COLO829 (cell line): Measurements from ENCODE around the gene PAM16.
A peak's percentile ranks its signal among the peaks of the same experiment; 100 is the strongest.
"Not testable (repeated sequence)": the region's sequence is repeated elsewhere in the genome, so short reads cannot be mapped to it uniquely, and the experiment has no call there.

Experiments
- DNase-seq: peaks from one replicate; pipeline ENCODE4 v3.0.0; 2012; ENCODE audit warnings: low spot score

PAM16 gene

DNA sequence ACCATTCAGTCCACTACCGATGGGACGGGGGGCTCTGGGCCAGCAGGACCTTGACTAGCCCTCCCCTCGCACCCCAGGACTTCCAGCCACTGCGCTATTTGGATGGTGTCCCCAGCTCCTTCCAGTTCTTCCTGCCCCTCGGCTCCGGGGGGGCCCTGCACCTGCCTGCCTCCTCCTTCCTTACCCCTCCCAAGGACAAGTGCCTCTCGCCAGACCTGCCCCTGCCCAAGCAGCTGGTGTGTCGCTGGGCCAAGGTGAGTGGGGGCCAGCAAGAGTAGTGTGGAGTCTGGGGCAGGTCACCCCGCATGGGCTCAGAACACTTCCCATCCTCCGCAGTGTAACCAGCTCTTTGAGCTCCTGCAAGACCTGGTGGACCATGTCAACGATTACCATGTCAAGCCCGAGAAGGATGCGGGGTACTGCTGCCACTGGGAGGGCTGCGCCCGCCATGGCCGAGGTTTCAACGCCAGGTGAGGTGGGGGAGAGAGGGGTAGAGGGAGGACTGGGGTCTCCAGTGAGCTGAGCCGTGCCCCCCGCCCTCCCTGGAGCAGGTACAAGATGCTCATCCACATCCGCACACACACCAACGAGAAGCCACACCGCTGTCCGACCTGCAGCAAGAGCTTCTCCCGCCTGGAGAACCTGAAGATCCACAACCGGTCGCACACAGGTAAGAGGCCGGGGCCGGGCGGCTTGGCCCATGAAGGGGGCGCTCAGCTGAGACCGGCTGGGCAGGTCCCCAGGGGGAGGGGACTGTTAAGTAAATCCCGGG, 16.2 kb downstream of the PAM16 start:
- DNase-seq, result no peak

- not testable (repeated sequence) for DNase-seq
These were observed 17.4 kb downstream of the PAM16 start for GRCh38 chr16:4333714-4334113.

GRCh38 chr16:4333308-4333638, 17.8 kb downstream of the PAM16 start:
- no peak for DNase-seq

GRCh38 chr16:4332623-4333307, 18.4 kb downstream of the PAM16 start:
- DNase-seq, result no peak

GRCh38 chr16:4332083-4332482, 19.0 kb downstream of the PAM16 start:
- no peak for DNase-seq

- peak; percentile 73 for DNase-seq
These were observed 20.7 kb downstream of the PAM16 start for GRCh38 chr16:4330277-4330874.

- no peak for DNase-seq
These were observed 22.0 kb downstream of the PAM16 start for GRCh38 chr16:4328782-4329775.

DNA sequence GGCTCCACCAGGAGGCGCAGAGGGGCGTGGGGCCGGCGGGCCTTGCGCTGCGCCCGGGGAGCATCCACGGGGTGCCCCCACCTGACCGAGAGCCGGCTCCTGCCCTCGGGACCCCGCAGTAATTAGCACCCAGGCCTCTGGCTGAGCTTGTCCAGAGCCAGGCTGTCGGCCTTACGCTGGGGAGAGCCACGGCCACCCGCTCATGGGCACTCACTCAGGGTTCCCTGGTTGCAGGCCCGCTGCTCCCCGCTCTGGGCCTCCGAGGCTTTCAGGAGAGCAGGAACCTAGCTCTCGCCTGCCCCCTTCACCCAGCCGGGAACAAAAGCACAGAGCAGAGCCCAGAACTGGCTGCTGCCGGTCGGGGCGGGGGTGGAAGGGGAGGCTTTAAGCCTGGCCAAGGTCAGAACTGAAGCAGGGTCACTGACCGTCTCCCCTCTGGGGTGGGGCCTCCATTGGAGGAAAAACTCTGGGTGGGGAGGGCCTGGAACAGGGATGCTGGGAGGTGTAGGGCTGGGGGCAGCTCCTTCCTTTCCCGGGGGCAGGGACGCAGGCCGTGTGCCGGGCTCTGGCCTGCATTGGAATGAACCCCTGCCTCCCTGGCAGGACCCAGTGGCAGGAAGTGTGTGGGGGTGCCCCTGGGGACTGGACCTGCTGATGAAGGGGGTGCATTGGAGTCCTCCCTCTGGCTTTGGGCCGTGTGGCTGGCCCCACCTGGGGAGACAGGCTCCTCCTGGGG, 22.9 kb downstream of the PAM16 start:
- no peak for DNase-seq

- no peak for DNase-seq
These were observed 23.6 kb downstream of the PAM16 start for GRCh38 chr16:4327386-4328045.

DNA sequence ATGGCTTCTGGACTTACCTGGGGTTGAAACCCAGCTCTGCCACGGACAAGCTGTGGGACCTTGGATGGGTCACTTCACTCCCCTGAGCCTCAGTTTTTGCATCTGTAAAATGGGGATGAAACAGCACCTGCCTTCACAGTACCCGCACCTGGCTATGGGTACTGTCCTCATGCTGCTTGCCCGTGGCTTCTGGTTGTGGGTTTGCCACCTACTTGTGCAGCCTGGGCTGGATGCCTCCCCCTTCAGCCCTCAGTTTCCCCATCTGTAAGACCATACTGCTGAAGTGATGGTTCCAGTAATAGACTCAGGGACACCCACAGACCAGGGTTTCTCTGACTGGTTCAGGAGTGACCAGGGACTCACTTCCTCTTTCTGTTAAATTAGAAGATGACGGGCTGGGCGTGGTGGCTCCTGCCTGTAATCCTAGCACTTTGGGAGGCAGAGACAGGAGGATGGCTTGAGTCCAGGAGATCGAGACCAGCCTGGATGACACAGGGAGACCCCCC, 25.8 kb downstream of the PAM16 start:
- no peak for DNase-seq

DNA sequence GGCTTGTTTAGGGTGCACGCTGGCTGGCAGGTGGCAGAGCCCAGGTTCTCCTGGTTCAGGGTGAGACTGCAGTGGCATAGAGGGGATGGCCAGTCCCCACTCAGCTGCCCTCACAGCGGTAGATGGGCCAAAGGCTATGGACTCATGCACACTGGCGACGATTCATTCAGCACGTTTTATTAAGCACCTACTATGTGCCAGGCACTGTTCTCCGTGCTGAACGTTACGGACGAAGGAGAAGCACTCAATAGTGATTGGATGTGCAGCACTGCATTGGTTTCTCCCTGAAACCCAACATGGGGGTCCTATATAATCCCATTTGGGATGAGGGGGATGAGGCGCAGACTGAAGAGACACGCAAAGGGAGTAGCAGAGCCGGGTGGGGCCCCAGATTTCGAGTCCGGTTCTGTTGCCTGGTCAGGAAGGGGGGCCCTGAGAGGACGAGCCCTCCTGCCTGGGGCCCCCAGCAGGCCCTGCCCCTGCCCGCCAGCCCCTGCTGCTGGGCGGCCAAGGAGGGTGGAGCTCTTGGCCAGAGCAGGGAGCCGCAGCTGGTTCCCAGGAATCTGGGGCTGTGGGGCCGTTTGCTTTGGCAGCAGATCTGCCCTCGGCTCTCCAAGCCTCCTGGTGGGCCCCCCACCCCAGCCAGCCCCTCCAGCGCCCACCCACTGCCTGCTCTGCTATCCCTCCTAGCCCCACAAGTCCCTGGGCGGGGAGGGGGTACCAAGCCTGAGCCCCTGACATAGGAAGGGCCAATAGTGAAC, 26.4 kb downstream of the PAM16 start:
- DNase-seq, result no peak

GRCh38 chr16:4323845-4324488, 27.2 kb downstream of the PAM16 start:
- peak; percentile 48 for DNase-seq

- no peak for DNase-seq
These were observed 27.9 kb downstream of the PAM16 start for GRCh38 chr16:4323071-4323844.

DNA sequence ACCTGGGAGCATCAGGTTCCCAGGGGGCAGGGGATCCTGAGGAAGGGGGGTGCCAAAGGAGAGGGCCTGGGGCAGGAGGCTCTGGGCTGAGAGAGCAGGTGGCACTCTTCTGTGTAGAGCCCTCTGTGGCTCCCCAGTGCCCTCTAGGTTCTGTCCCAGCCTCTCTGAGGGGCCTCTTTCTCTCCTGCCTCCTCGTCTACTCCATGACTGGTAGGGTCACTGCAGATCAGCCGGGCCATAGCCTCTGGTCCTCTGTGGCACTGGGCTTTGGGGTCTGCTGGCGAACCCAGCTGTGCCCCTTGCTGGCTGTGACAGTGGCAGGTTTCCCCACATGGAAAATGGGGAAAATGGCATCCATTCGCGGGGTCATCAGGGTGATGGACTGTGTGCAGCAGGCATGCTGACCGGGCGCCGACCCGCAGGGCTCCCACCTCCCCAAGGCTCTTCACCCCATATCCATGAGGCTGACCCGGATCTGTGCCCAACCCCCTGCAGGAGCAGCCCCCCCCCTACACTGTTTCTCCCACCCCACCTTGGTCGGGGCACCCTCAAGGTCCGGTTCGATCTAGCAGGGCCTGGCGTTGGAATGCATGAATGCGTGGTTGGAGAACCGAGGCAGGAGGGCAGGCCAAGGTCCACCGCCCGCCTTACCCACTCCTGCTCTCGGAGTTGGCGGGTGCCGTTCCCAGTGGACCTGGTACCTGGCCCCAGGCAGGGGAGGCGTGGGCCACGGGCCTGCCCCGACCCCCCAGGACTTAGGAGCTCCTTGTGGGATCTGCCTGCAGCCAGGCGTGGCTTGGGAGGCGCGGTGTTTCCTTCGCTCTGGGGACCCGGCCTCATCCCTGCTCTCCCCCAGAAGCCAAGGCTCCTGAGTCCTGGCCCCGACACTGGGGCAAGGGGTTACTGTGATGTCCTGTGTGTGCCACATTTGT, 28.7 kb downstream of the PAM16 start:
- DNase-seq, result no peak

GRCh38 chr16:4321286-4322120, 29.6 kb downstream of the PAM16 start:
- no peak for DNase-seq

- DNase-seq, result no peak
These were observed 30.5 kb downstream of the PAM16 start for GRCh38 chr16:4320571-4321137.
